Skeletal muscle tissue (tissue), 4 donors: ENCODE measurements around the gene SLC9A1. TPM values are rescaled to one million over a fixed set of nuclear protein-coding genes. Genes with fewer than 3 reads are reported as not detected.
"Not testable (repeated sequence)": the region's sequence is repeated elsewhere in the genome, so short reads cannot be mapped to it uniquely, and the experiment has no call there.

Experiments
- H3K27ac ChIP-seq: one replicate; pipeline ENCODE4 v1.7.0; 2013; ENCODE audit warnings: mild to moderate bottlenecking, low read depth, low read length, inconsistent platforms
- H3K27me3 ChIP-seq, 3 donors: one replicate each; pipeline ENCODE4 v1.7.0; 2013; ENCODE audit warnings: low read length in 3 of 3; ENCODE audit not compliant: control insufficient read depth in 3 of 3, insufficient read depth in 3 of 3
- H3K36me3 ChIP-seq, 3 donors: one replicate each; pipeline ENCODE4 v1.7.0; 2013; ENCODE audit warnings: low read length in 3 of 3; ENCODE audit not compliant: control insufficient read depth in 3 of 3, insufficient read depth in 3 of 3
- H3K4me1 ChIP-seq, 3 donors: one replicate each; pipeline ENCODE4 v1.7.0; 2013; ENCODE audit warnings: low read length in 3 of 3, mild to moderate bottlenecking in 3 of 3; ENCODE audit not compliant: control insufficient read depth in 3 of 3, insufficient read depth in 3 of 3
- H3K4me3 ChIP-seq, 3 donors: one replicate each; pipeline ENCODE4 v1.7.0; 2013; ENCODE audit warnings: low read length in 3 of 3
- H3K9ac ChIP-seq, 3 donors: one replicate each; pipeline ENCODE4 v1.7.0; 2013; ENCODE audit warnings: low read length in 3 of 3, mild to moderate bottlenecking in 3 of 3, moderate library complexity in 2 of 3, low read depth in 1 of 3
- H3K9me3 ChIP-seq, 3 donors: one replicate each; pipeline ENCODE4 v1.7.0; 2013; ENCODE audit warnings: low read length in 3 of 3; ENCODE audit not compliant: control insufficient read depth in 3 of 3
- total RNA-seq: library from RNA; depleted of rRNA; stranded (reverse); fragments of >200 nt; gene quantifications from one replicate; pipeline ENCODE4 v1.2.3, GENCODE V29; 2014
- donor health status: Osteomylitis.

Gene SLC9A1
- total RNA-seq = 1.6 TPM

- no peaks in the 10 kb centered on the region for H3K9me3 ChIP-seq
- peak within 1 kb of the TSS; percentile 87 for H3K27ac ChIP-seq
- H3K36me3 ChIP-seq = no peaks in the 10 kb centered on the region
- no peaks in the 10 kb centered on the region for H3K27me3 ChIP-seq
- peak within 1 kb of the TSS; percentile 93 for H3K9ac ChIP-seq
- H3K4me1 ChIP-seq = peaks cover 43 to 46% (median 46%) of the 10 kb centered on the region in 3 donors
- peak within 1 kb of the TSS; percentile 71 to 86 (median 86) for H3K4me3 ChIP-seq
Observed at GRCh38 chr1:27154991-27155781, at the start of gene SLC9A1. SLC9A1 (minus strand) TSS chr1:27155125; CDS start chr1:27154334, 791 bp downstream.

GRCh38 chr1:27203946-27204345 is 49.0 kb upstream of the SLC9A1 start:
- Histone ChIP-seq H3K9me3 (no peaks in the 10 kb centered on the region), H3K9ac (no peak overlapping the region), H3K36me3 (no peaks in the 10 kb centered on the region), H3K4me1 (no peaks in the 10 kb centered on the region), H3K4me3 (no peak overlapping the region), H3K27me3 (no peaks in the 10 kb centered on the region), H3K27ac (no peak overlapping the region)

- no peaks in the 10 kb centered on the region for H3K4me1 ChIP-seq
- no peaks in the 10 kb centered on the region for H3K36me3 ChIP-seq
- no peak overlapping the region for H3K4me3 ChIP-seq
- H3K27ac ChIP-seq = no peak overlapping the region
- no peak overlapping the region for H3K9ac ChIP-seq
- H3K27me3 ChIP-seq = no peaks in the 10 kb centered on the region
- H3K9me3 ChIP-seq = no peaks in the 10 kb centered on the region
Observed at GRCh38 chr1:27201295-27201694, 46.4 kb upstream of the SLC9A1 start.

GRCh38 chr1:27193194-27193593 is 38.3 kb upstream of the SLC9A1 start:
- H3K9me3 ChIP-seq = no peaks in the 10 kb centered on the region
- no peaks in the 10 kb centered on the region for H3K4me1 ChIP-seq

DNA sequence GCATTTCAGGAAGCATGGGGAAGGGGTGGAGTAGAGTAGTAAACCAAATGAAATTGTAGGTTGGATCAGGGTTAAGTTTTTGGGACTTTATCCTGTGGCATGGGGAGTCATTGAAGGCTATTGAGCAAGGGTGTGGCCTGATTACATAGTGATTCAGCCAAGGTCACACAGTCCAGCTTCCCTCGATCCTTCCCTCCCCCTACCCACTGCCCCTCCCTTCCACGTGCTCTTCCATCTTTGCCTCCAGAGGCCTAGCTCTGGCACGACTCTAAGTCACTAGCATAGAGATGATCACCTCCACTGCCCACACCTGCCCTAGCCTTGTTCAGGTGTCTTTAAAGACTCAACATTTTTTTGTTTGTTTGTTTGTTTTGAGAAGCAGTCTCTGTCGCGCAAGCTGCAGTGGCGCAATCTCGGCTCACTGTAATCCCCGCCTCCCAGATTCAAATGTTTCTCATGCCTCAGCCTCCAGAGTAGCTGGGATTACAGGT is 37.2 kb upstream of the SLC9A1 start:
- no peaks in the 10 kb centered on the region for H3K36me3 ChIP-seq
- H3K27ac ChIP-seq = no peak overlapping the region
- H3K9me3 ChIP-seq = no peaks in the 10 kb centered on the region
- H3K4me1 ChIP-seq = no peaks in the 10 kb centered on the region
- H3K27me3 ChIP-seq = peaks cover 0 to 2% (median 0%) of the 10 kb centered on the region in 3 donors
- H3K4me3 ChIP-seq = no peak overlapping the region
- no peak overlapping the region for H3K9ac ChIP-seq

More at GRCh38 chr1:27193194-27193593, 38.3 kb upstream of the SLC9A1 start:
- H3K27me3 ChIP-seq = peaks cover 0 to 2% (median 0%) of the 10 kb centered on the region in 3 donors
- no peak overlapping the region for H3K4me3 ChIP-seq
- H3K36me3 ChIP-seq = no peaks in the 10 kb centered on the region
- H3K27ac ChIP-seq = no peak overlapping the region
- no peak overlapping the region for H3K9ac ChIP-seq

DNA sequence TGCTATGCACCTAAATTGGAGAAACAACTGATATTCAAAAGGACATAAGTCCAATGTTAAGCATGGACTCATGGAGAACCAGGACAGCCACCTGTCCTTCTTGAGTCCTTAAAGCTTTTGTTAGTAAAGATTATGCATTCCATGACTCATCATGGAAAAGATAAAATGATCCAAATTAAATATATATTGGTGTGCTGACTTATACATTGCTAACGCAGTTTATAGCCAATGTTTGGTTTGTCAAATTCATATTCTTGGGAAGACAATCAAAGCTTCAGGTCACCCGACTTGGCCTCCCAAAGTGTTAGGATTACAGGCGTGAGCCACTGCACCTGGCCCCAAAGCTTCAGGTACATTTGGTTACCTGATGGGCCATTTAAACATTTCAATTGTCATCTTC is 29.7 kb upstream of the SLC9A1 start:
- H3K27me3 ChIP-seq, H3K27ac ChIP-seq, H3K9ac ChIP-seq: not testable (repeated sequence)

DNA sequence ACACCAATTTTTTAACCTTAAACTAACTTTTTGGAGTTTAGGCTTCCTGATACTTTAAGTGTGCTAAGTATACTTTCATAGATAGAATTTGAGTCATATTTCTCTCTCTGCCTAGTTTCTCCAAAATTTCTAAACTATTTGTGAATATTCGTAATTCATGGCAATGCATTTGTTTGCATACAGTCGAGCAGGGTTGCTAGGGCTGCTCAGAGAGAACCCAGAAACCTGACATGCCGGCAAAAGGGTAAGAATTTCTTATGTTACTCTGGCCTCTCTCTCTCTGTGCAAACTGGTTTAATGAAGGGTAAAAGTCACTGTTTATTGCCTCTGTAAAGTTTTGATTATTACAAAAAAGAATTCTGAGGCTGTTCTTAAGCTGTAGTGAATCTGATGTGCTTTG is 25.1 kb upstream of the SLC9A1 start:
- no peaks in the 10 kb centered on the region for H3K4me1 ChIP-seq
- H3K4me3 ChIP-seq = no peak overlapping the region
- no peaks in the 10 kb centered on the region for H3K27me3 ChIP-seq
- H3K9me3 ChIP-seq = no peaks in the 10 kb centered on the region
- no peak overlapping the region for H3K27ac ChIP-seq
- H3K9ac ChIP-seq = no peak overlapping the region
- no peaks in the 10 kb centered on the region for H3K36me3 ChIP-seq

More for the DNA sequence above, 29.7 kb upstream of the SLC9A1 start:
- not testable (repeated sequence) for H3K9me3 ChIP-seq, H3K4me3 ChIP-seq, H3K36me3 ChIP-seq, H3K4me1 ChIP-seq

DNA sequence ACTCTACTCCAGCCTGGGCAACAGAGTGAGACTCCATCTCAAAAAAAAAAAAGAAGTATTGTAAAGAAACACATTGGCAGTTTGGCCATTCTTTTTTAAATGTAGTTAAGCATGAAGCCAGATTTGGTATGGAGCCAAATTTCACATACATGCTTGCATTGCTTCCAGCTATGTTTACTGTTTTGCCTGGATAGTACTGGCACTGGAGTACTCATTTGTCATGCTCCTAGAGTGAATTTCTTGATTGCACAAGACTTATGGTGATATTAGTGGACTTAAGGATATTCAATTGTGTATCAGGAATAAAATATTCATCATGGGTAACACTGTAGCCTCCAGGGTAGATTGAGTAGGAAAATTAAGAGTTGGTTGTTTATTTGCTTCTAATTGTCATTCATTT is 24.5 kb upstream of the SLC9A1 start:
- Histone ChIP-seq H3K4me3 (no peak overlapping the region), H3K9me3 (no peaks in the 10 kb centered on the region), H3K27me3 (no peaks in the 10 kb centered on the region), H3K36me3 (no peaks in the 10 kb centered on the region), H3K27ac (no peak overlapping the region), H3K9ac (no peak overlapping the region), H3K4me1 (no peaks in the 10 kb centered on the region)

GRCh38 chr1:27176954-27177353 is 22.0 kb upstream of the SLC9A1 start:
- H3K4me3 ChIP-seq = no peak overlapping the region
- H3K9ac ChIP-seq = no peak overlapping the region
- H3K4me1 ChIP-seq = no peaks in the 10 kb centered on the region
- no peaks in the 10 kb centered on the region for H3K36me3 ChIP-seq
- H3K27me3 ChIP-seq = no peaks in the 10 kb centered on the region
- no peak overlapping the region for H3K27ac ChIP-seq
- H3K9me3 ChIP-seq = no peaks in the 10 kb centered on the region

DNA sequence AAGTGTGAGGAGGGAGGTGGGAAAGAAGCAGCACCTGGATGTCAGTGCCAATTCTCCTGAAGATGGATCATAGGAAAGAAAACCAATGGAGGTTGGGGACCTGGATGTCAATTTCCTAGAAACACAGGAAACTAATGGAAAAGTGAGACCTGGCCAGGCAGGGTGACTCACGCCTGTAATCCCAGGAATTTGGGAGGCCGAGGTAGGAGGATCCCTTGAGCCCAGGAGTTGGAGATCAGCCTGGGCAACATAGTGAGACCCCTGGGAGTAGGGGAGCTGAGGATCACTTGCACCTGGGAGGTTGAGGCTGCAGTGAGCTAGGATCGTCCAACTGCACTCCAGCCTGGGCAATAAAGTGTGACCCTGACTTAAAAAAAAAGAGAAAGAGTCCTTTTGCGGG is 21.4 kb upstream of the SLC9A1 start:
- Histone ChIP-seq H3K27me3 (no peaks in the 10 kb centered on the region), H3K36me3 (no peaks in the 10 kb centered on the region), H3K9ac (no peak overlapping the region), H3K9me3 (no peaks in the 10 kb centered on the region), H3K4me3 (no peak overlapping the region), H3K27ac (no peak overlapping the region), H3K4me1 (no peaks in the 10 kb centered on the region)
